GM13976 (cell line): Measurements from ENCODE around the gene EIF2D.
A peak's percentile ranks its signal among the peaks of the same experiment; 100 is the strongest.

Experiments used
- DNase-seq: peaks from one replicate; pipeline ENCODE4 v3.0.0; 2012; ENCODE audit warnings: low spot score
- in situ Hi-C: fragments of 300-500 bp; cut with MboI; formaldehyde crosslinking; loops from one replicate; pipeline ENCODE4 v1.12.0; 2022; ENCODE audit warnings: low sequenced_read_pairs, mixed read lengths, inconsistent platforms; ENCODE audit not compliant: unreplicated experiment
- TF ChIP-seq, protein P1 (sequence below): IDR thresholded peaks from 2 replicates; pipeline ENCODE4 v1.5.1; 2012; ENCODE audit warnings: borderline replicate concordance, mild to moderate bottlenecking; ENCODE audit not compliant: insufficient read depth; ENCODE audit errors: extremely low read depth, missing control alignments, control extremely low read depth

EIF2D gene

DNA sequence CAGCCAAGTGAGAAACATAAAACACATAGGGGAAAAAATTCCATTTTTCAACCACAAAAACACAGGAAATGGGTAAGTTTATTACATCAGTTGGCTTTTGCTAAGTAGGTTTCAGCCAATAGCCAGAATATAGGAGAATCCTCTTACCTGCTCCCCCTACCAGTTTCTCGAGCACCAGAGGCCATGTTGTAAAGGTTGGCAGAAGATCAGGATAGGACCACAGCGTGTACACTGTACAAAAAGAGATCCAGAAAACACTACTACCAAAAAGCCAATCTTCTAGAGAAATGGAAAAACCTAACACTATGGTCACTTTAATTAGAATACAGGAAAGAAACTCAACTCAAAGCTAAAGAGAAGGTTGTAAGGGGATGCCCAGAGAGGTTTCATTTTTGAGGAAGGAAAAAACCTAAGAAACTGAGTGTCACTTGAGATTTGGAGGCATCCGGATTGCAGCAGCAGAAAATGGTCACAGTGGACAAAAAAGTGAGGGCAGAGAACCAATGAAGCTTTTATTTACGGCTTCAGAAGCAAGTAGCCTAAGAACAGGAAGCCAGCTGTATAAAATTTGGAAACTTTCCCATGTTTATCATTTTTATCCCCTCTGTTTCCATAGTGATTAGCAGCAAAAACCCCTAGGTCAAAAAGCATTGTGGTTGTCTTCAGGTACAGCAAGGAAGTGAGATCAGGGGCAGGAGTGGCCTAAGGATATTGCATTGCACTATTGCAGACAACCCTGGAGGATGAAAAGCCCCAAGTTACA, 2.9 kb downstream of the EIF2D start:
- in situ Hi-C loops = no loop called here
- TF ChIP-seq, protein P1, sequence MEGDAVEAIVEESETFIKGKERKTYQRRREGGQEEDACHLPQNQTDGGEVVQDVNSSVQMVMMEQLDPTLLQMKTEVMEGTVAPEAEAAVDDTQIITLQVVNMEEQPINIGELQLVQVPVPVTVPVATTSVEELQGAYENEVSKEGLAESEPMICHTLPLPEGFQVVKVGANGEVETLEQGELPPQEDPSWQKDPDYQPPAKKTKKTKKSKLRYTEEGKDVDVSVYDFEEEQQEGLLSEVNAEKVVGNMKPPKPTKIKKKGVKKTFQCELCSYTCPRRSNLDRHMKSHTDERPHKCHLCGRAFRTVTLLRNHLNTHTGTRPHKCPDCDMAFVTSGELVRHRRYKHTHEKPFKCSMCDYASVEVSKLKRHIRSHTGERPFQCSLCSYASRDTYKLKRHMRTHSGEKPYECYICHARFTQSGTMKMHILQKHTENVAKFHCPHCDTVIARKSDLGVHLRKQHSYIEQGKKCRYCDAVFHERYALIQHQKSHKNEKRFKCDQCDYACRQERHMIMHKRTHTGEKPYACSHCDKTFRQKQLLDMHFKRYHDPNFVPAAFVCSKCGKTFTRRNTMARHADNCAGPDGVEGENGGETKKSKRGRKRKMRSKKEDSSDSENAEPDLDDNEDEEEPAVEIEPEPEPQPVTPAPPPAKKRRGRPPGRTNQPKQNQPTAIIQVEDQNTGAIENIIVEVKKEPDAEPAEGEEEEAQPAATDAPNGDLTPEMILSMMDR = no peak

DNA sequence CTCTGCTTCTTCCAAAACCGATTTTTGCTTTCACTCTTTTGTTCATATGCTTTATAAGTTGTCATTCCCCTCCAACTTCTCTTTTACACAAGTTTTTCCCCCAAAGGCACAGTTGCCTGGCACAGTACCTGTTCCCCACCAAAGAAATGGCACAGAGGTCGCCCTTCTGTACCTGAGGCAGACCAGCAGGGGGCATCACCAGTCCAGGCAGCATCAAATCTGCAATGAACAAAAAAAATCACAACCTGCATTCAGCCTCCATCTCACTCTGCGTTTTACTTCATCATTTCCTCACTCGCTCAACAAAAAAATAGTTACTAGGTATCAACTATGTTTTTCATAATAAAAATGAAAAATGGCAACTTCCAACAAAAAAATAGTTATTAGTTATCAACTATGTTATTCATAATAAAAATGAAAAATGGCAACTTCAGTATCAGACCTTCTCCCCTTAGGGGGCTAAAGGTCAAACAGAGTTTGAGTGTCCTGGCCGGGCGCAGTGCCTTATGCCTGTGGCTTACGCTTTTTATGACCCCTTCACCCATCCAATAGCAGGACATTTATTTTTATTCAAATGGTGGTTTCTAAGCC, 4.1 kb downstream of the EIF2D start:
- peak; percentile 50 for DNase-seq
- in situ Hi-C loops = no loop called here
- TF ChIP-seq, protein P1 = peak; percentile 72

More for the DNA sequence above, 2.9 kb downstream of the EIF2D start:
- peak; percentile 56 for DNase-seq

DNA sequence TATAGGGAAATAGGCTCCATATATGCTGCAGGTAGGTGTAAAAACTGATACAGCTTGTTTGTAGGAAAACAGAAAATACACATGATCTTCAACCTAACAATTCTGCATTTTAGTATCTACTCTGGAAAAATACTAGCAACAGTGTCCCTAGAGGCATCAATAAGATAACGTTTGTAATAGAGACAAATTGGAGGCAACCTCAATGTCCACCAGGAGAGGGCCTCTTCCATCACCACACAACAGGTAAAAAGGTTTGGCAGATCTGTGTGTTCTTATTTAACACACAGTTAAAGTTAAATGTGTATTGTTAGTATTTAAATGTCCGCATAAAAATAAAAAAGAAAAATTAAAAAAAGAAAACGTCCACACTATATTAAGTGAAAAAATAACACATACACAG, 5.4 kb downstream of the EIF2D start:
- in situ Hi-C loops = no loop called here
- no peak for DNase-seq
- TF ChIP-seq, protein P1 = no peak

DNA sequence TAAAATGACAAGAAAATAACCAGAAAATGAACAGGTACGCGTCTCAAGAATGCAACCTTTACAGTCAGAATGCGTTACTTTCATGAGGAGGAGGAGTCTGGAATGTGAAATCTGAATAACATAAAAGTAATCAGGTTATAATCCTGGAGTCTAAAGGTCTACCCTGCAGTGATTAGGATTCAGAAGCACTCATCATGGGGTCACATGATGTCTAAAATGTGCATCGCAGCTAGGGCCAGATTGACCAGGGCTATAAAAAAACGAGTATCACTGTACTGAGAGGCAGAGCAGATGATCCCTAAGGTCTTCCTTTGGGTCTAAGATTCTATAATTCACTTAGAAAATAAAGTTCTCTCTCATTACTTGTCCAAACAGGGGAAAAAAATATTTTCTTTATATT, 7.4 kb downstream of the EIF2D start:
- TF ChIP-seq, protein P1 = no peak
- in situ Hi-C loops = no loop called here
- DNase-seq = no peak

DNA sequence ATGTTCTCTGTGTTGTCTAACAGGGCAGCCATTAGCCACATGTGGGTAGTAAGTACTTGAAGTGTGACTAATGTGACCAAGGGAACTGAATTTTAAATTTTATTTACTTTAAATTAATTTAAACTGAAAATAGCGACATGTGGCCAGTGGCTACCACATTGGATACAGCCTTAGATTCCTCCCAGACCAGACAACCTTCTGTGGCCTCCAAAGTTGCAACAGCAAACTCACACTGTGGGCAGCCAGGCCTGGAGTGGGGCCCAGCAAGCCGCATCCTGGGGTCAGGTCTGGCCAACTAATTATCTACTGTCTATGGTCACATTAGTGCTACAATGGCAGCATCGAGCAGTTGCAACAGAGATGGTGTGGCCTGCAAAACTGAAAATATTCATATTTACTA, 11.7 kb downstream of the EIF2D start:
- no peak for DNase-seq
- in situ Hi-C loops = no loop called here
- TF ChIP-seq, protein P1 = no peak

DNA sequence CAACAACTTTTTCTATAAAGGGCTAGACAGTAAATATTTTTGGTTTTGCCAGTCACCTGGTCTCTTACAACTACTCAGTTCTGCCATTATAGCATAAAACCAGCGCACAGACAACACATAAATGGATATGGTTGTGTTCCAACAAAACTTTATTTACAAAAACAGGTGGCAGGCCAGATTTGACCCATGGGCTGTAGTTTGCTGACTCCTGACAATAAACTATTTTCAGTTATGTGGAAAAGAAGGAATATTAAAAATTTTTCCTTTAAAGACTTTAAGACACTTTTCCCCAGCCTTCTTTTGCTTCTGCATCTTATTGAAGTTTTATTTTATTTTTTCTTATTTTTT, 16.0 kb downstream of the EIF2D start:
- no peak for DNase-seq
- in situ Hi-C loops = no loop called here
- TF ChIP-seq, protein P1 = no peak
